ENCODE measurements around the gene UBQLN4.

Gene UBQLN4

DNA sequence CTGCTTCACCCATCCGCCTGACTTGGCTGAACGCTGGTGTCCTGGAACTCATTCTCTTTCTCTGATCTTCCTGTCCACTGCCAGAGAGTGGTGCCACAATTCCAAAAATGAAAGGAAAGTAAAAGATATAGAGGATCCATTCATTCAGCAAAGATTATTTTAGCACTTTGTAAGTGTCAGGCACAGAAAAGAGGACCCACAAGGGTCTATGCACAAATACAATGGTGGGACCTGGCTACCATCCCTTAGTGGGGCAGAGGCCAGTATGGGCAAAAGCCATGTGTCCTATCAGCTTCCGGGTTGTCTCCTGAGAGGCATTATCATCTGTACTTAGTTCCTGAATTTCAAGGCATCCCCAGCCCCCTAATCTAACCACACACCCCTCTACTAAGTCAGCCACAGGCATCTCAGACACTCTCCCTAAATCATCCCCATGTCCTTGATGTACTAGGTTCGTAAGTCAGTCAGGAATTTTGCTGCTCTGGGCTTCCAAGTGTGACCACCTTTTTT, 51.9 kb downstream of the UBQLN4 start:
- Histone ChIP-seq H3K36me3 (ENCODE audit: insufficient read depth, low read length) (peaks cover under 1% of the 10 kb centered on the region; the same call in 1 of the 2 replicates), H4K20me1 (ENCODE audit: insufficient read depth, low read length, poor library complexity, severe bottlenecking) (no peaks in the 10 kb centered on the region), H3K4me3 (ENCODE audit: low read length, poor library complexity, severe bottlenecking) (no peak overlapping the region), H3K9me3 (ENCODE audit: insufficient read depth, low read depth, low read length) (no peaks in the 10 kb centered on the region), H3K9ac (ENCODE audit: low read depth, low read length, poor library complexity, severe bottlenecking) (no peak overlapping the region), H3K27me3 (ENCODE audit: insufficient read depth, low read length, poor library complexity, severe bottlenecking) (no peaks in the 10 kb centered on the region), H2AFZ (ENCODE audit: low read length) (no peak overlapping the region), H3K4me1 (ENCODE audit: insufficient read depth, low read length, poor library complexity, severe bottlenecking) (peaks cover 23% of the 10 kb centered on the region), H3K4me2 (ENCODE audit: low read depth, low read length, poor library complexity, severe bottlenecking) (no peak overlapping the region), H3K79me2 (ENCODE audit: insufficient read depth, low read length) (no peaks in the 10 kb centered on the region), H3F3A (ENCODE audit: low read depth) (no peaks in the 10 kb centered on the region), H3K9me2 (replicated peaks; ENCODE audit: low read depth, low read length) (no peaks in the 10 kb centered on the region)
- TF ChIP-seq, protein P1, sequence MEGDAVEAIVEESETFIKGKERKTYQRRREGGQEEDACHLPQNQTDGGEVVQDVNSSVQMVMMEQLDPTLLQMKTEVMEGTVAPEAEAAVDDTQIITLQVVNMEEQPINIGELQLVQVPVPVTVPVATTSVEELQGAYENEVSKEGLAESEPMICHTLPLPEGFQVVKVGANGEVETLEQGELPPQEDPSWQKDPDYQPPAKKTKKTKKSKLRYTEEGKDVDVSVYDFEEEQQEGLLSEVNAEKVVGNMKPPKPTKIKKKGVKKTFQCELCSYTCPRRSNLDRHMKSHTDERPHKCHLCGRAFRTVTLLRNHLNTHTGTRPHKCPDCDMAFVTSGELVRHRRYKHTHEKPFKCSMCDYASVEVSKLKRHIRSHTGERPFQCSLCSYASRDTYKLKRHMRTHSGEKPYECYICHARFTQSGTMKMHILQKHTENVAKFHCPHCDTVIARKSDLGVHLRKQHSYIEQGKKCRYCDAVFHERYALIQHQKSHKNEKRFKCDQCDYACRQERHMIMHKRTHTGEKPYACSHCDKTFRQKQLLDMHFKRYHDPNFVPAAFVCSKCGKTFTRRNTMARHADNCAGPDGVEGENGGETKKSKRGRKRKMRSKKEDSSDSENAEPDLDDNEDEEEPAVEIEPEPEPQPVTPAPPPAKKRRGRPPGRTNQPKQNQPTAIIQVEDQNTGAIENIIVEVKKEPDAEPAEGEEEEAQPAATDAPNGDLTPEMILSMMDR (conservative IDR thresholded peaks at IDR 0.05; ENCODE audit: low read length) = no peak
- no peak for TF ChIP-seq EZH2phosphoT487 (IDR thresholded peaks at IDR 0.05; ENCODE audit: borderline replicate concordance)

DNA sequence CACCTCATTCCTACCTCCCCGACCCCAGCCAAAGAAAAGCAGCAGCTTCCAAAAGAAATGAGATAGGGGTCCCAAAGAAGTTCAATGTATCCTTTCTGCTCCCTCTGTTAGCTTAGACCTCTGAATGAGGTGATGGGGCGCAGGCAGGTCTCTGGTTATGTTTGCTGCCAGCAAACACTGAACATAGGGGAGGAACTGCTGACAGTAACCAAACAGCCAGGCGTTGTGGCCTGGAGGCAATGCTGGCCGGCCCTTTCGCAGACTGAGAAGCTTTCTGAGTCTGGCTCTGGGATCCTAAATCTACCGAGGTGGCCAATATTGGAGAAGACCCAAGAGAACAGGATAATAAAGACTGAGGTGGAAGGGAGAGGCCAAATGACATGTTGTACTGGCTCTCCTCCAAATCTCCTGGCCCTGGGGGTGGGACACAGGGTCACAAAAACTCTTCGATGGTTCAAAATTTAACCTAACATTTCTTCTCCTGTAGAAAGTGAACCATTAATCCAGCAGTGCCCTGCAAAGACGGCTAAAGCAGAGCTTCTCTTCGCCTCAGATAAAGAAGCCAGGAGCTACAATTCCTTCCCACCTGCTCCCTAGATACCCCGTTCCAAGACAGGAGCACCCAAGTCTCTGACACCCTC, 52.5 kb downstream of the UBQLN4 start:
- TF ChIP-seq, protein P1 (conservative IDR thresholded peaks at IDR 0.05; ENCODE audit: low read length) = no peak
- no peak for TF ChIP-seq EZH2phosphoT487 (IDR thresholded peaks at IDR 0.05; ENCODE audit: borderline replicate concordance)
- H3K9me2 ChIP-seq (replicated peaks; ENCODE audit: low read depth, low read length) = no peaks in the 10 kb centered on the region
- no peaks in the 10 kb centered on the region for H4K20me1 ChIP-seq (ENCODE audit: insufficient read depth, low read length, poor library complexity, severe bottlenecking)
- H2AFZ ChIP-seq (ENCODE audit: low read length) = no peak overlapping the region
- H3K4me1 ChIP-seq (ENCODE audit: insufficient read depth, low read length, poor library complexity, severe bottlenecking) = peaks cover 27% of the 10 kb centered on the region
- H3K4me2 ChIP-seq (ENCODE audit: low read depth, low read length, poor library complexity, severe bottlenecking) = no peak overlapping the region
- H3K4me3 ChIP-seq (ENCODE audit: low read length, poor library complexity, severe bottlenecking) = no peak overlapping the region
- no peaks in the 10 kb centered on the region for H3K27me3 ChIP-seq (ENCODE audit: insufficient read depth, low read length, poor library complexity, severe bottlenecking)
- no peaks in the 10 kb centered on the region for H3K36me3 ChIP-seq (ENCODE audit: insufficient read depth, low read length)
- no peaks in the 10 kb centered on the region for H3K79me2 ChIP-seq (ENCODE audit: insufficient read depth, low read length)
- no peak overlapping the region for H3K9ac ChIP-seq (ENCODE audit: low read depth, low read length, poor library complexity, severe bottlenecking)
- H3F3A ChIP-seq (ENCODE audit: low read depth) = no peaks in the 10 kb centered on the region
- no peaks in the 10 kb centered on the region for H3K9me3 ChIP-seq (ENCODE audit: insufficient read depth, low read depth, low read length)

DNA sequence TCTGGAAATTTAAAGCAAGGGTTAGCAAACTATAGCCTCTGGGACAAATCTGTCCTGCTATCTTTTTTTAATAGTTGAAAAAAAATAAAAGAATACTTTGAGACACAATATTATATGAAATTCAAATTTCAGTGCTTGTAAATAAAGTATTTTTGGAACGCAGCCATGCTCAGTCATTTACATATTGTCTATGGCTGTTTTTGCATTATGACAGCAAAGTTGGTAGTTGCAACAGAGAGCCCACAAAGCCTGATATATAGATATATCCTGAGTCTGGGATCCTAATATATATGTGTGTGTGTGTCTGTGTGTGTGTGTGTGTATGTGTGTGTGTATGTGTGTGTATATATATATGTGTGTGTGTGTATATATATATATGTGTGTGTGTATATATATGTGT, 53.6 kb downstream of the UBQLN4 start:
- Histone ChIP-seq H3K4me1 (ENCODE audit: insufficient read depth, low read length, poor library complexity, severe bottlenecking) (peaks cover 22% of the 10 kb centered on the region), H3F3A (ENCODE audit: low read depth) (no peaks in the 10 kb centered on the region), H3K4me2 (ENCODE audit: low read depth, low read length, poor library complexity, severe bottlenecking) (no peak overlapping the region), H3K27me3 (ENCODE audit: insufficient read depth, low read length, poor library complexity, severe bottlenecking) (no peaks in the 10 kb centered on the region), H3K9me3 (ENCODE audit: insufficient read depth, low read depth, low read length) (no peaks in the 10 kb centered on the region), H3K4me3 (ENCODE audit: low read length, poor library complexity, severe bottlenecking) (no peak overlapping the region), H3K36me3 (ENCODE audit: insufficient read depth, low read length) (no peaks in the 10 kb centered on the region), H3K79me2 (ENCODE audit: insufficient read depth, low read length) (no peaks in the 10 kb centered on the region), H2AFZ (ENCODE audit: low read length) (no peak overlapping the region), H3K9ac (ENCODE audit: low read depth, low read length, poor library complexity, severe bottlenecking) (no peak overlapping the region), H4K20me1 (ENCODE audit: insufficient read depth, low read length, poor library complexity, severe bottlenecking) (no peaks in the 10 kb centered on the region), H3K9me2 (replicated peaks; ENCODE audit: low read depth, low read length) (no peaks in the 10 kb centered on the region)
- no peak for TF ChIP-seq EZH2phosphoT487 (IDR thresholded peaks at IDR 0.05; ENCODE audit: borderline replicate concordance)
- TF ChIP-seq, protein P1 (conservative IDR thresholded peaks at IDR 0.05; ENCODE audit: low read length) = no peak
